RPMI8226 (cell line): ENCODE results near the gene GPR183.
A peak's percentile ranks its signal among the peaks of the same experiment; 100 is the strongest.

ENCODE experiments used
- DNase-seq: peaks from one replicate; pipeline ENCODE4 v3.0.0-alpha.2; 2015

GPR183 gene

GRCh38 chr13:99290894-99291293 is 16.3 kb downstream of the GPR183 start:
- DNase-seq = no peak

GRCh38 chr13:99289674-99290337 is 17.4 kb downstream of the GPR183 start:
- DNase-seq = no peak

GRCh38 chr13:99289271-99289670 is 17.9 kb downstream of the GPR183 start:
- DNase-seq = no peak

GRCh38 chr13:99288089-99288488 is 19.1 kb downstream of the GPR183 start:
- no peak for DNase-seq

GRCh38 chr13:99287551-99287950 is 19.6 kb downstream of the GPR183 start:
- DNase-seq = no peak

- DNase-seq = no peak
These were observed 21.6 kb downstream of the GPR183 start for GRCh38 chr13:99285432-99286182.

- DNase-seq = no peak
These were observed 24.7 kb downstream of the GPR183 start for GRCh38 chr13:99282264-99283231.

- peak; percentile 30 for DNase-seq
These were observed 25.4 kb downstream of the GPR183 start for GRCh38 chr13:99281811-99282263.

GRCh38 chr13:99280166-99280565 is 27.0 kb downstream of the GPR183 start:
- DNase-seq = no peak

GRCh38 chr13:99279637-99280036 is 27.6 kb downstream of the GPR183 start:
- no peak for DNase-seq

GRCh38 chr13:99278843-99279242 is 28.4 kb downstream of the GPR183 start:
- no peak for DNase-seq

GRCh38 chr13:99278200-99278599 is 29.0 kb downstream of the GPR183 start:
- no peak for DNase-seq

GRCh38 chr13:99277629-99278028 is 29.6 kb downstream of the GPR183 start:
- no peak for DNase-seq

GRCh38 chr13:99276706-99277105 is 30.5 kb downstream of the GPR183 start:
- DNase-seq = no peak

GRCh38 chr13:99275093-99275469 is 32.1 kb downstream of the GPR183 start:
- DNase-seq = peak; percentile 6

- no peak for DNase-seq
These were observed 34.1 kb downstream of the GPR183 start for GRCh38 chr13:99273128-99273527.

- DNase-seq = no peak
These were observed 34.7 kb downstream of the GPR183 start for GRCh38 chr13:99272481-99272880.

- DNase-seq = no peak
These were observed 36.0 kb downstream of the GPR183 start for GRCh38 chr13:99271249-99271648.

GRCh38 chr13:99270518-99270917 is 36.7 kb downstream of the GPR183 start:
- no peak for DNase-seq

- peak; percentile 49 for DNase-seq
These were observed 37.5 kb downstream of the GPR183 start for GRCh38 chr13:99269627-99270241.

GRCh38 chr13:99268822-99269221 is 38.4 kb downstream of the GPR183 start:
- no peak for DNase-seq

- DNase-seq = no peak
These were observed 39.3 kb downstream of the GPR183 start for GRCh38 chr13:99267927-99268326.

GRCh38 chr13:99266827-99267226 is 40.4 kb downstream of the GPR183 start:
- no peak for DNase-seq
